AG09319 (cell line): Measurements from ENCODE around the gene PCSK2.
"Not testable (repeated sequence)": the region's sequence is repeated elsewhere in the genome, so short reads cannot be mapped to it uniquely, and the experiment has no call there.

Source experiments
- DNase-seq: peaks from one replicate; pipeline ENCODE4 v3.0.0-alpha.2; 2010; ENCODE audit warnings: low read depth; ENCODE audit errors: extremely low read depth
- TF ChIP-seq, protein P1 (sequence below): IDR thresholded peaks from 2 replicates; pipeline ENCODE4 v1.5.1; 2011; ENCODE audit warnings: low read depth, mild to moderate bottlenecking, inconsistent platforms, low read length, moderate library complexity

Gene PCSK2

DNA sequence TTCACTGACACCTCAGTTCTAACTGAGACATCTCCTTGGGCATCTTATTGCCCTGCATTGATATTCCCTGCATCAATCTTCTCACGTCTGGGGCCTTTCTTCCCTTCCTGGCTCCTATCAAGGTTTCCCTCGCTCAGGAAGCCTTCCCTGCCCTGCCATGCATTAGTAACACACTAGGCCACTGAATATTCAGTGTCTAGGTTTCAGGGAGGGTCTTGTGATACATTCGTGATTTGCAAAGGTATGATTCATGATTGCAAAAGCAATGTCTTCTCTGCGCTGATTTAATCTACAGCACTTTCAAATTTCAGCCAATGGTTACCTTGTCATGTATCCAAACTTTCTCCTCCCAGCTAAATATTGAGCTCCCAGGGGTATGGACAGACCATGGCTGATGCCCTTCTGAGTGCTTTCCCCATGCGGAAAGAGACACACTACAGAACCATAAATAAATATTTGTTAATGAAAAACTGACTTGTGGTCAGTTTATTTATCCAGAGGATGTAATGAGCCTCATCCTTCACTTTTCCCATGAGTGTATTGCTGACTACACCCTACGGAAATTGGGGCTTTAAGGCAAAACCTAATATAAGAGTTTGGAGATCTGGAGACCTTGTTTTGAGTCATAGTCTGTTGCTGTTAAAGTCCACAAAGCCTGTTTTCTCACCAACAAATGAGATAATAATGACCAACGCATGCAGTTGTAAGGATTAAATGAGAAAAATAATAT is 21.6 kb upstream of the PCSK2 start:
- TF ChIP-seq, protein P1, sequence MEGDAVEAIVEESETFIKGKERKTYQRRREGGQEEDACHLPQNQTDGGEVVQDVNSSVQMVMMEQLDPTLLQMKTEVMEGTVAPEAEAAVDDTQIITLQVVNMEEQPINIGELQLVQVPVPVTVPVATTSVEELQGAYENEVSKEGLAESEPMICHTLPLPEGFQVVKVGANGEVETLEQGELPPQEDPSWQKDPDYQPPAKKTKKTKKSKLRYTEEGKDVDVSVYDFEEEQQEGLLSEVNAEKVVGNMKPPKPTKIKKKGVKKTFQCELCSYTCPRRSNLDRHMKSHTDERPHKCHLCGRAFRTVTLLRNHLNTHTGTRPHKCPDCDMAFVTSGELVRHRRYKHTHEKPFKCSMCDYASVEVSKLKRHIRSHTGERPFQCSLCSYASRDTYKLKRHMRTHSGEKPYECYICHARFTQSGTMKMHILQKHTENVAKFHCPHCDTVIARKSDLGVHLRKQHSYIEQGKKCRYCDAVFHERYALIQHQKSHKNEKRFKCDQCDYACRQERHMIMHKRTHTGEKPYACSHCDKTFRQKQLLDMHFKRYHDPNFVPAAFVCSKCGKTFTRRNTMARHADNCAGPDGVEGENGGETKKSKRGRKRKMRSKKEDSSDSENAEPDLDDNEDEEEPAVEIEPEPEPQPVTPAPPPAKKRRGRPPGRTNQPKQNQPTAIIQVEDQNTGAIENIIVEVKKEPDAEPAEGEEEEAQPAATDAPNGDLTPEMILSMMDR: no peak
- DNase-seq: no peak

DNA sequence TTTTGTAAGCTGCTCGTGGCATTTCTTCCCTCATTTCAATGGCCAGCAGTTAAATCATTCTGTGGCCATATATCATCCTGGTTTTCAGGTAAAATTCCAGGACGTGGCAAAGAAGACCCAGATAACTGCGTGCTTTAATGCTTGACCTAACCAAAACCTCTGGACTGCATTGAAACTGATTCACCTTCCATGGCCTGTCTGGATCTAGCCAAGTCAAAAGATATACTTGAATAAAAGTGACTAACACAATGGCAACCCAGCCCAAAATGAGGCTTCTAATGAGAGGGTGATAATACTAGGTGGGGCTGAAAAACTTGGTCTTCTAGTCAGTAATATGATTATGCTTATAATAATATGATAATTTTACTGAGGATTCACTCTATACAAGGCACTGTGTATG is 16.5 kb upstream of the PCSK2 start:
- TF ChIP-seq, protein P1: no peak
- no peak for DNase-seq

- TF ChIP-seq, protein P1: no peak
- DNase-seq: no peak
Measured at GRCh38 chr20:17210983-17211382, 15.9 kb upstream of the PCSK2 start.

- no peak for DNase-seq
Measured at GRCh38 chr20:17215167-17215566, 11.7 kb upstream of the PCSK2 start.

DNA sequence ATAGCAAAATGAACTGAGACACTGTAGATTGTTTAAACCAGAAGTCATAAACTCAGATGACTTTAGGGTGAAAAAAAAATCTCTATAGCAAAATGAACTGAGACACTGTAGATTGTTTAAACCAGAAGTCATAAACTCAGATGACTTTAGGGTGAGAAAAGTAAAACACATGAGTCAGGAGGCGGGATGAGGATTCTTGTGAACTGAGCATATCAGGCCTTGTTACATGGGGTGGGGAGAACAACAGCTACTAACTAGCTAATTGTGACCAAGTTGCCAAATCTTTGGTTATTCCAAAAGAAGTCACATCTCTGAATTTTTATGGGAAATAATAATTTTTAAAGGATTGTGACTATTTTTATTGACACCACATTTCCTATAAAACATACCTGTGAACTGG is 7.0 kb upstream of the PCSK2 start:
- DNase-seq: not testable (repeated sequence)

More at GRCh38 chr20:17215167-17215566, 11.7 kb upstream of the PCSK2 start:
- TF ChIP-seq, protein P1: no peak

DNA sequence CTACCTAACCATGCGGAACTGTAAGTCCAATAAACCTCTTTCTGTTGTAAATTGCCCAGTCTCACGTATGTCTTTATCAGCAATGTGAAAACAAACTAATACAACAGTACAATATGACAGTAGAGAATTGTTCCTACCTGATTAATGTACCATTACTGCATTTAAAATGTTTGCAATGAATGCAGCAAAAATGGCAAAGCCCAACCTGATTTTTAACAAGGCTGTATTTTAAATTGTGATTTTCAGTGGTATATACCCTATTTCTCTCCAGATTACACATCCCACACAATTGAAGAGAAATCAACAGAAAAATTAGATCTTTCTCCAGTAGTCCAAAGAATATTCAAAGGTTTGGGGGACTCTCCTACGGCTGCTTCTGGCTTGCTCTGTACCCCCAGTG is 3.3 kb upstream of the PCSK2 start:
- no peak for DNase-seq
- TF ChIP-seq, protein P1: no peak

GRCh38 chr20:17225851-17226409 is 910 bp upstream of the PCSK2 start:
- no peak for DNase-seq
- TF ChIP-seq, protein P1: no peak

GRCh38 chr20:17227219-17227575 is 357 bp downstream of the PCSK2 start:
- TF ChIP-seq, protein P1: no peak
- no peak for DNase-seq
